GM18507 (cell line): ENCODE data around the gene CMTM7.

Experiments used
- DNase-seq: peaks from one replicate; pipeline ENCODE4 v3.0.0; 2011; ENCODE audit warnings: low read depth; ENCODE audit not compliant: insufficient read length; ENCODE audit errors: extremely low spot score
- FAIRE-seq: peaks from 2 replicates; lab custom pipeline; 2011; peaks lifted over from hg19 to GRCh38; lab: Jason Lieb, UNC

Gene CMTM7, protein sequence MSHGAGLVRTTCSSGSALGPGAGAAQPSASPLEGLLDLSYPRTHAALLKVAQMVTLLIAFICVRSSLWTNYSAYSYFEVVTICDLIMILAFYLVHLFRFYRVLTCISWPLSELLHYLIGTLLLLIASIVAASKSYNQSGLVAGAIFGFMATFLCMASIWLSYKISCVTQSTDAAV

GRCh38 chr3:32391643-32392535 lies at the start of gene CMTM7:
Gene CMTM7 (plus strand): TSS chr3:32391853. CDS start chr3:32391907, 54 bp downstream.
- DNase-seq, result no peak
- no peak for FAIRE-seq

GRCh38 chr3:32347343-32348125 lies 44.1 kb upstream of the CMTM7 start:
- DNase-seq, result no peak
- FAIRE-seq, result no peak

- DNase-seq (no peak), FAIRE-seq (no peak)
Measured at GRCh38 chr3:32349184-32349583, 42.5 kb upstream of the CMTM7 start.

- FAIRE-seq (no peak), DNase-seq (no peak)
Measured at GRCh38 chr3:32352563-32352962, 39.1 kb upstream of the CMTM7 start.

- FAIRE-seq, result no peak
Measured at GRCh38 chr3:32353351-32353750, 38.3 kb upstream of the CMTM7 start.

GRCh38 chr3:32354362-32354778 lies 37.3 kb upstream of the CMTM7 start:
- no peak for FAIRE-seq
- DNase-seq, result no peak

More at GRCh38 chr3:32353351-32353750, 38.3 kb upstream of the CMTM7 start:
- DNase-seq, result no peak

- no peak for DNase-seq
- no peak for FAIRE-seq
Measured at GRCh38 chr3:32355751-32356291, 35.8 kb upstream of the CMTM7 start.

- FAIRE-seq (no peak), DNase-seq (no peak)
Measured at GRCh38 chr3:32359766-32360492, 31.7 kb upstream of the CMTM7 start.

- no peak for FAIRE-seq
Measured at GRCh38 chr3:32360493-32360827, 31.2 kb upstream of the CMTM7 start.

DNA sequence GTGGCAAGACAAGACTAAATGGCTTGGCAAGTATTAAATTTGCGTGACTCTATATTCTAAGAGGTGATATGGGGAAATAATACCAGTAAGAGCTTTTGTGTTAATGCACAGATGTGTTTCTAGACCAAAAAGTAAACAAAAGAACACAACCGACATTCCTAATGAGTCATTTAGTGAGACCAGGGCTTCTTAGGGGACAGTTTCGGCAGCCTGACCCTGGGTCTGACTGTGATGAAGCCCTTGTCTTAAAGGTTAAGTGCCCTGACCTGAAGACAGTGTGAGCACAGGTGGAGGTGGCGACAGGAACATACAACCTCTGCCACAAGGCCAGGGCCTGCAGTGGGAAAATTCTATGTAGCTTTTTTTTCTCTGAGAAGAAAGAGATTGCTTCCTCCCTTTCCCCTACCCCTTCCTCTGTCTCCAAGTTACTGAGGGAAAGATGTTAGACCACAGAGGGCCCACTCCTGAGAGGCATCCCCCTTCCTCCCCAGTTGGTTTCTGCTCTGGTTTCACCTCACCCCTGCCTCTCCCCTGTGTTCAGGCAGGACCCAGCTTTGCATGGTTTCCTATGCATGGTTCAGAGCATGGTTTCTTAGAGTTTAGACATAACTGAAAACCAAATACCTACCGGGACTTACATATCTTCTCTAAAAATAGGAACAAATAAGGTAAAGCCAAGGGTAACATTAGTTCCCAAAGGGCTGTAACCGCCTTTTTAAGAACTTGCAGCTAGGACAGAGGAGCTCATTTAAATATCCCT lies 24.8 kb upstream of the CMTM7 start:
- FAIRE-seq, result no peak
- DNase-seq, result no peak

More at GRCh38 chr3:32360493-32360827, 31.2 kb upstream of the CMTM7 start:
- no peak for DNase-seq

DNA sequence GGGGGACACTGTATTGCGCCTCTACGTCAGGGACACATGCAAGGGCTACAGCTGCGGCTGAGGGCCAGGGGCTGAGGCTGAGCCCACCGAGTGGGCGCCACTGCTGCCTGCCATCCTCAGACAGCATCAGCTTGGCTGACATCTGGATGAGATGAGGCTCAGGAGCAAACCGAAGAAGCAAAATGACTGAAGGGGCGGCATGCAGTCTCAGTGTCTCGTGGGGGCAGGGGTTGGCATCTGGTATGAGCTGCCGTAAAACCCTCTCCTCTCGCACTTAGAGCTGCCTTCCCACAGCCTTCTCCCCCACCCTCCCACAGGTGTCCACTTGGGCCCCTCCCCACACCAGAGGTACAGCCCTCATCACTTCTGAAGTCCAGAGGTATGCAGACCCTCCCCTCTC lies 24.2 kb upstream of the CMTM7 start:
- DNase-seq (no peak), FAIRE-seq (no peak)

DNA sequence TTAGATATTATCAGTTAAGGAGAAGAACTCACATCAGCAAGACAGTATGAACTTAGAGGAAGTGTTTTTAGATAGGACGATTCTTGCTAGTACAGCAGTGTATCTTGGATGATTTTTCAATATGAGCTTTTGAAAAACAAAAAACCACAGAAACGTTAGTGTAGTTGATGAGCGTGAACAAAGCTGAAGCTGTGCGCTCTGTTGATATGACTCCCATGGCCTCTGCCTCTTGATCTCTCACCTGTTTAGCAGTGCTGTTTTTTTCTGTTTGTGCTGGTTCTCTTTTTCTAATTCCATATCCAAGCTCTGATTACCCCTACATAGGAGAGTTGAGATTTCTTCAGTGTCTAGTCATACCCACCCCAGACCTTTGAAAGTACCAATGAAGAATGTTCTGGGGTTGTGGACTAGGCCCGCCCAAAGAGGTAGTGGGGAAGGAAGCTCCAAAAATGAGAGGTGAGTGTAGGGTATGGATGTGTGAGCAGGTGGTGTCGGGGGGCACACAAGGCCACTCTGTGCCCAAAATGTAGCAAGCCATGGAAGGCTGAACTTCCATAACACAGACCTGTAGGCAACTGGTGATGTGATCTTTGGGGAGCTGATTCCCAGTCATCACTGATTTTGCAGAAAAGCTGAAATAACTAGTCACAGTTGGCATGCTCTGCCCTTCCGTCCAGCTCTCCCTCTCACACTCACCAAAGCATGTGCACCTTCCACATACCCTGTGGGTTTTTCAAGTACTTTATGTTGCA lies 20.0 kb upstream of the CMTM7 start:
- FAIRE-seq, result no peak
- no peak for DNase-seq

- no peak for DNase-seq
- no peak for FAIRE-seq
Measured at GRCh38 chr3:32372213-32372490, 19.5 kb upstream of the CMTM7 start.

- no peak for FAIRE-seq
- no peak for DNase-seq
Measured at GRCh38 chr3:32373276-32373675, 18.4 kb upstream of the CMTM7 start.

- no peak for DNase-seq
Measured at GRCh38 chr3:32373844-32374243, 17.8 kb upstream of the CMTM7 start.

DNA sequence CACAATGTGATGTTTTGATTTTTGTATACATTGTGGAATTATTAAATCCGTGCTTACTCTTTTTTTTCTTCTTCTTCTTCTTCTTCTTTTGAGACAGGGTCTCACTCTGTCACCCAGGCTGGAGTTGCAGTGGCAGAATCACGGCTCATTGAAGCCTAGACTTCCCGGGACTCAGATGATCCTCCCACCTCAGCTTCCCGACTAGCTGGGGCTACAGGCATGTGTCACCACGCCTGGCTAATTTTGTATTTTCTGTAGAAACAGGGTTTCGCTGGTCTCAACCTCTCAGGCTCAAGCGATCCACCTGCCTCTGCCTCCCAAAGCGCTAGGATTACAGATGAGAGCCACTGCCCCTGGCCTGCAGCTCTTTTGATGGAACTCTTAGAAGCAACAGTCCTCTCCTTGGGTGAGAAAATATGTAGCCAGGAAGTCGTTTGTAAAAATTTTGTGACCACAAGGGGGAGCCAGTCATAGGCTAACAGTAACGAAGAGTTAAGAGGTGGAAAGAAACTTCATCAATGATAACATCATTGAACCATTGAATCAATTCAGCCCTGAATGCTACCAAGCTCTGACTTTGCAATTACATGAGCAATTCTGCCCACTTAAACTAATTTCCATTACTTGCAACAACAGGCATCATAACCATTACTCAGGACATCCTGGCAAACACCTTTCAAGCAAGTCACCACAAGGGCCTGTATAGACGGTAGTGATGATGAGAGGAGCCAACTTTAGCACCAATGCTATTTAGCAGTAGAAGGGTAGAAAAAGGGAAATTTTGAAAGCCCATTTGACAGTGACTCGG lies 16.7 kb upstream of the CMTM7 start:
- DNase-seq, result peak; percentile 32
- peak; percentile 79 for FAIRE-seq

More at GRCh38 chr3:32373844-32374243, 17.8 kb upstream of the CMTM7 start:
- FAIRE-seq, result no peak

DNA sequence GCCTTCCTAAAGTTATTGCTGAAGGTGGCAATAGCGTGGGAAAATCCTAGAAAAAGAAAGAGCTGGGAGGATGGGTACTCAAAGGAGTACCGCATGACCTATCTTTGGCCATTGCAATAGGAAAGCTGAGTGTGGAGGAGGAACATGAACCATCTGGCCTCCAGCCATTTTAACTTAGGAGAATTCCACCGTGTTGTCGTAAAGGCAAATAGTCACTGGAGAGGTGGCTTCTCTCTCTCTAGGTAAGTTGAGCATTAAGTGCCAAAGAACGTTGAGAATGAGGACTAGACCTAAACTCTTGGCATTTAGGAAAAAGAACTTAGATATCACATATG lies 16.1 kb upstream of the CMTM7 start:
- no peak for DNase-seq
- FAIRE-seq, result no peak

DNA sequence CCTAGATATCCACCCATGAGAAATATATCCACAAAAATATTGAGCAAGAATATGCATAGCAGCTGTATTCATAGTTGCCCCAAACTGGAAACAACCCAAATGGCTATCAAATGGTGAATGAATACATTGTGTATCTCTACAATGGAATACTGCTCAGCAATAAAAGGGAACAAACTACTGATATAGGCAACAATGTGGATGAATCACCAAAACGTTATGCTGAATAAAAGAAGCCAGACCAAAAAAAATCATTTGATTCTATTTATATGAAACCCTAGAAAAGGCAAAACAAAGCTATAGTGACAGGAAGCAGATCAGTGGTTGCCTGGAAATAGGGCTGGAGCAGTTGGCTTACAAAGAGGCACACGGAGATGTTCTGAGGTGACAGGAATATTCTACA lies 15.5 kb upstream of the CMTM7 start:
- no peak for FAIRE-seq
- no peak for DNase-seq
